Measurements from ENCODE around the gene LRRC59. TPM values are rescaled to one million over a fixed set of nuclear protein-coding genes. Genes with fewer than 3 reads are reported as not detected.

Gene LRRC59
- total and polyA plus RNA-seq, 2 of the 13 experiments (the other 11 are each of a cell fraction or from before 2014, with no cell fraction given) = 87.3 to 222 TPM

DNA sequence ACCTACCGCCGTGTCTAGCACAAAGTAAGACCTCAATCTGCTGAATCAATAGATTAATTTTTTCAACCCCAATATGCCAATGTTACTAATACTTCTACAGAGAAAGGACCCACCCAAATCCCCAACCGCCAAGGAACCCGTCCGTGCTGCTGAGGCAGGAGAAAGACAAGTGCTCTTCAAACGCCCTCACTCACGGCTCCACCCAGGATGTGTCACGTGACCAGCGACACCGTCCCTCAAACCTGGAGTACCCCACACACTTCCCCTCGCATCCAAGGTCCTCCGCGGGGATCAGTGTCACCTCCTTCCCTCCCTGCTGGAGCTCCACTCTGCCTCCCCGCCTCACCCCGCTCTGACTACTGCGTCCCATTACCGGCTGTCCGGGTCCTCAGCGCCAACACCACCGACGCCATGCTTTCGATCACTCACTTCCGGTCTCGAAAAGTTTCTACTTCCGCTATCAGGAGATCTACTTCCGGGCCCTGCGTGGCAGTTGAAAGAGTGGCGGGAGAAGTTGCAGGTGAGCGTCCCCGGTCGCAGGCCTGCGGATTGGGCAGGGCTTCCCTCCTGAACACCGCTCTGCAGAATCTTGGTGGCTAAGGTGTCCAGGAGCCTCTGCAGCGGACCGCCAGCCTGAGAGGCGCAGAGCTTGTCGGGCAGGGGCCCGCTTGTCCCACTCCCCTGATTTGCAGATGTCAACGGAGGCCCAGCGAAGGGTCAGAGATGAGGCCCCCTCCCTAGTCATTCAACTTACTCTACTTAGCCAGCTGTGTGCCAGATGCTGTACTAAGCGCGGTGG is 24.4 kb downstream of the LRRC59 start, which contains the start of the genes EME1 and MRPL27 (continued):
- TF ChIP-seq, protein P1, sequence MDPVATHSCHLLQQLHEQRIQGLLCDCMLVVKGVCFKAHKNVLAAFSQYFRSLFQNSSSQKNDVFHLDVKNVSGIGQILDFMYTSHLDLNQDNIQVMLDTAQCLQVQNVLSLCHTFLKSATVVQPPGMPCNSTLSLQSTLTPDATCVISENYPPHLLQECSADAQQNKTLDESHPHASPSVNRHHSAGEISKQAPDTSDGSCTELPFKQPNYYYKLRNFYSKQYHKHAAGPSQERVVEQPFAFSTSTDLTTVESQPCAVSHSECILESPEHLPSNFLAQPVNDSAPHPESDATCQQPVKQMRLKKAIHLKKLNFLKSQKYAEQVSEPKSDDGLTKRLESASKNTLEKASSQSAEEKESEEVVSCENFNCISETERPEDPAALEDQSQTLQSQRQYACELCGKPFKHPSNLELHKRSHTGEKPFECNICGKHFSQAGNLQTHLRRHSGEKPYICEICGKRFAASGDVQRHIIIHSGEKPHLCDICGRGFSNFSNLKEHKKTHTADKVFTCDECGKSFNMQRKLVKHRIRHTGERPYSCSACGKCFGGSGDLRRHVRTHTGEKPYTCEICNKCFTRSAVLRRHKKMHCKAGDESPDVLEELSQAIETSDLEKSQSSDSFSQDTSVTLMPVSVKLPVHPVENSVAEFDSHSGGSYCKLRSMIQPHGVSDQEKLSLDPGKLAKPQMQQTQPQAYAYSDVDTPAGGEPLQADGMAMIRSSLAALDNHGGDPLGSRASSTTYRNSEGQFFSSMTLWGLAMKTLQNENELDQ (CRISPR knock-in tag; IDR thresholded peaks at IDR 0.05; ENCODE audit: borderline replicate concordance) = peak; percentile 90; the same call in 1 of the 2 replicates
- TF ChIP-seq, protein P2, sequence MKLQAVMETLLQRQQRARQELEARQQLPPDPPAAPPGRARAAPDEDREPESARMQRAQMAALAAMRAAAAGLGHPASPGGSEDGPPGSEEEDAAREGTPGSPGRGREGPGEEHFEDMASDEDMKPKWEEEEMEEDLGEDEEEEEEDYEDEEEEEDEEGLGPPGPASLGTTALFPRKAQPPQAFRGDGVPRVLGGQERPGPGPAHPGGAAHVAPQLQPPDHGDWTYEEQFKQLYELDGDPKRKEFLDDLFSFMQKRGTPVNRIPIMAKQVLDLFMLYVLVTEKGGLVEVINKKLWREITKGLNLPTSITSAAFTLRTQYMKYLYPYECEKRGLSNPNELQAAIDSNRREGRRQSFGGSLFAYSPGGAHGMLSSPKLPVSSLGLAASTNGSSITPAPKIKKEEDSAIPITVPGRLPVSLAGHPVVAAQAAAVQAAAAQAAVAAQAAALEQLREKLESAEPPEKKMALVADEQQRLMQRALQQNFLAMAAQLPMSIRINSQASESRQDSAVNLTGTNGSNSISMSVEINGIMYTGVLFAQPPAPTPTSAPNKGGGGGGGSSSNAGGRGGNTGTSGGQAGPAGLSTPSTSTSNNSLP (IDR thresholded peaks at IDR 0.05; ENCODE audit: low read depth, low read length) = no peak
- TF ChIP-seq NCOA5 (CRISPR knock-in tag; IDR thresholded peaks at IDR 0.05) = no peak
- TF ChIP-seq MED1 (CRISPR knock-in tag; IDR thresholded peaks at IDR 0.05) = peak; percentile 65; the same call in 1 of the 2 replicates
- peak; percentile 38 for TF ChIP-seq HNRNPH1 (optimal IDR thresholded peaks at IDR 0.05; ENCODE audit: low read depth, low read length)
- TF ChIP-seq, protein P3, sequence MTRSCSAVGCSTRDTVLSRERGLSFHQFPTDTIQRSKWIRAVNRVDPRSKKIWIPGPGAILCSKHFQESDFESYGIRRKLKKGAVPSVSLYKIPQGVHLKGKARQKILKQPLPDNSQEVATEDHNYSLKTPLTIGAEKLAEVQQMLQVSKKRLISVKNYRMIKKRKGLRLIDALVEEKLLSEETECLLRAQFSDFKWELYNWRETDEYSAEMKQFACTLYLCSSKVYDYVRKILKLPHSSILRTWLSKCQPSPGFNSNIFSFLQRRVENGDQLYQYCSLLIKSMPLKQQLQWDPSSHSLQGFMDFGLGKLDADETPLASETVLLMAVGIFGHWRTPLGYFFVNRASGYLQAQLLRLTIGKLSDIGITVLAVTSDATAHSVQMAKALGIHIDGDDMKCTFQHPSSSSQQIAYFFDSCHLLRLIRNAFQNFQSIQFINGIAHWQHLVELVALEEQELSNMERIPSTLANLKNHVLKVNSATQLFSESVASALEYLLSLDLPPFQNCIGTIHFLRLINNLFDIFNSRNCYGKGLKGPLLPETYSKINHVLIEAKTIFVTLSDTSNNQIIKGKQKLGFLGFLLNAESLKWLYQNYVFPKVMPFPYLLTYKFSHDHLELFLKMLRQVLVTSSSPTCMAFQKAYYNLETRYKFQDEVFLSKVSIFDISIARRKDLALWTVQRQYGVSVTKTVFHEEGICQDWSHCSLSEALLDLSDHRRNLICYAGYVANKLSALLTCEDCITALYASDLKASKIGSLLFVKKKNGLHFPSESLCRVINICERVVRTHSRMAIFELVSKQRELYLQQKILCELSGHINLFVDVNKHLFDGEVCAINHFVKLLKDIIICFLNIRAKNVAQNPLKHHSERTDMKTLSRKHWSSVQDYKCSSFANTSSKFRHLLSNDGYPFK (CRISPR knock-in tag; IDR thresholded peaks at IDR 0.05; ENCODE audit: borderline replicate concordance) = peak; percentile 96
- peak; percentile 52; the same call in 1 of the 2 replicates for TF ChIP-seq ZMYM3 (CRISPR knock-in tag; IDR thresholded peaks at IDR 0.05)
- TF ChIP-seq DNMT3B (CRISPR knock-in tag; conservative IDR thresholded peaks at IDR 0.05) = no peak; the same call in 1 of the 2 replicates
- peak; percentile 21; the same call in 1 of the 2 replicates for TF ChIP-seq ZKSCAN1 (IDR thresholded peaks at IDR 0.05; ENCODE audit: low read length)
- TF ChIP-seq ZNF329 (CRISPR knock-in tag; IDR thresholded peaks at IDR 0.05; ENCODE audit: low read depth) = peak; percentile 73; the same call in 1 of the 2 replicates
- peak; percentile 85 for TF ChIP-seq RBM39 (IDR thresholded peaks at IDR 0.05; ENCODE audit: low read depth, low read length, poor library complexity, severe bottlenecking)
- TF ChIP-seq PCBP2 (optimal IDR thresholded peaks at IDR 0.05; ENCODE audit: low read depth, low read length, poor library complexity, severe bottlenecking) = no peak
- TF ChIP-seq ZNF772 (CRISPR knock-in tag; IDR thresholded peaks at IDR 0.05) = peak; percentile 95
- TF ChIP-seq HMG20A (CRISPR knock-in tag; IDR thresholded peaks at IDR 0.05; ENCODE audit: borderline replicate concordance) = 0 out of 2 replicates have a peak, but pooled peaks have one; percentile 44
- TF ChIP-seq ZNF34 (CRISPR knock-in tag; IDR thresholded peaks at IDR 0.05; ENCODE audit: borderline replicate concordance) = peak; percentile 96
- peak; percentile 35 for TF ChIP-seq NFYC (CRISPR knock-in tag; IDR thresholded peaks at IDR 0.05)
- TF ChIP-seq ZNF703 (CRISPR knock-in tag; IDR thresholded peaks at IDR 0.05; ENCODE audit: borderline replicate concordance) = no peak
- TF ChIP-seq IRF2 (CRISPR knock-in tag; IDR thresholded peaks at IDR 0.05) = peak; percentile 90
- TF ChIP-seq KDM6A (CRISPR knock-in tag; IDR thresholded peaks at IDR 0.05; ENCODE audit: low read depth) = no peak
- TF ChIP-seq ZNF230 (CRISPR knock-in tag; IDR thresholded peaks at IDR 0.05) = peak; percentile 92

Data from HepG2 (cell line).